Stimulated activated CD8-positive, alpha-beta memory T cell treated with anti-CD3 and anti-CD28 coated beads, Interleukin-12 subunit alpha, Interleukin-12 subunit beta, amount 100 ng/mL, for 24 hours (primary cell): ENCODE data around the gene RAB40A.
"Not testable (repeated sequence)": the region's sequence is repeated elsewhere in the genome, so short reads cannot be mapped to it uniquely, and the experiment has no call there.

Source experiments
- DNase-seq: peaks from one replicate; pipeline ENCODE4 v3.0.0-alpha.2; 2020; ENCODE audit errors: extremely low read depth

The RAB40A gene

DNA sequence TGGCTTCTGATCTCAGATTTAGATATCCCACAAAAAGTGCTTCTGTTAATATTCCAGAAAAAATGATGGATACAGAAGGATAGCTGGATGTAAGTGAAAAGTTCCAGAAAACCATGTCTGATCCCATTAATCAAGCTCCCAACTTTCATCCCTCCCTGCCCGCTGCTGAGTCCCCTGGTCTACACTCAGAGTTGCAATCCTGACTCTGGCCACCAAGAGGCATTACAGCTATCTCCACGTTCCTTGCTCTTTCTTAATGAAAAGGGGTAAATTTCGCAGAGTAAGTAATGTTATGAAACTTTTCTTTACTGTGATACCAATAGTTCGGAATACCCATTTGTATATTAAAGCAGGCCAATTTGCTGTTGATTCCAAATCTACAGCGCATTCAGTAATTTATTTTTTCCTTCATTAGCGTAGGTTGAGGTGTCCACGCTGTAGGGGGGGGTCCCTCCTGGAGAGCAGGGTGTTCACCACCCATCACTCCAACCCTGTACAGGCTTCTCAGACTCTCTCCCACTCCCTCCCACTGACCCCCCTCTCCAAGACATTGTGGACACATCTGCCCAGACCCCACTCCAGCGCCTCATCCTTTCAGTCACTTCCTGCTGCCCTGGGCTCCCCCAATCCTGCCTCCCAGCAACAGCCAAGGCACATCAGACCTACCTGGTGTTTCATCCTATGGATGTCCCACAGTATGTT, 55.1 kb downstream of the RAB40A start:
- no peak for DNase-seq

DNA sequence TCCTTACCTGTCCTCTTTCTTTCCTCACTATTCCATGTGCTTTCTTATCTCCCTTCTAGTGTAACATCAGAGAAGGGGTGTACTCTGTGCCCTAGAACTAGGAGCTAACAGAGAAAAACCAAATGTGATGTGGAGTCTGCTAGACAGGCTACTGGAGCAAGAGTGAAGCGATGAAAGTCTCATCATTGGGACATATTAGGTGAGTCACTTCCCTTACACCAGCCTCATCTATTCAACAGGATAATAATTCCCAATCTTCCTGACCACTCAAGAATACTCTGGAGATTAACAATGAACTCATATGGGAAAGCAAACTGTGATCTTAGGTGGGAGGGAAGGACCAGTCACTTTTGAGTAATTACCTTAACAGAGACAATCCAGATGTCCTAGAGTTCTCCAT, 58.1 kb downstream of the RAB40A start:
- no peak for DNase-seq

DNA sequence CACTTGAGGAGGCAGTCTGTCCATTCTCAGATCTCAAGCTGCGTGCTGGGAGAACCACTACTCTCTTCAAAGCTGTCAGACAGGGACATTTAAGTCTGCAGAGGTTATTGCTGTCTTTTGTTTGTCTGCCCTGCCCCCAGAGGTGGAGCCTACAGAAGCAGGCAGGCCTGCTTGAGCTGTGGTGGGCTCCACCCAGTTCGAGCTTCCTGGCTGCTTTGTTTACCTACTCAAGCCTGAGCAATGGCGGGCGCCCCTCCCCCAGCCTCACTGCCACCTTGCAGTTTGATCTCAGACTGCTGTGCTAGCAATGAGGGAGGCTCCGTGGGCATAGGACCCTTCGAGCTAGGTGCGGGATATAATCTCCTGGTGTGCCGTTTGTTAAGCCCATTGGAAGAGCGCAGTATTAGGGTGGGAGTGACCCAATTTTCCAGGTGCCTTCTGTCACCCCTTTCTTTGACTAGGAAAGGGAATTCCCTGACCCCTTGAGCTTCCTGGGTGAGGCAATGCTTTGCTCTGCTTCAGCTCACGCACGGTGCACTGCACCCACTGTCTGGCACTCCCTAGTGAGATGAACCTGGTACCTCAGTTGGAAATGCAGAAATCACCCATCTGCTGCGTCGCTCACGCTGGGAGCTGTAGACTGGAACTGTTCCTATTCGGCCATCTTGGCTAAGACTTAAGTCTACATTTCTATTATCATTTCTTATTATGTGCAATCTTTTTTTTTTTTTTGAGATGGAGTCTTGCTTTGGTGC, 59.1 kb downstream of the RAB40A start:
- DNase-seq, result not testable (repeated sequence)

DNA sequence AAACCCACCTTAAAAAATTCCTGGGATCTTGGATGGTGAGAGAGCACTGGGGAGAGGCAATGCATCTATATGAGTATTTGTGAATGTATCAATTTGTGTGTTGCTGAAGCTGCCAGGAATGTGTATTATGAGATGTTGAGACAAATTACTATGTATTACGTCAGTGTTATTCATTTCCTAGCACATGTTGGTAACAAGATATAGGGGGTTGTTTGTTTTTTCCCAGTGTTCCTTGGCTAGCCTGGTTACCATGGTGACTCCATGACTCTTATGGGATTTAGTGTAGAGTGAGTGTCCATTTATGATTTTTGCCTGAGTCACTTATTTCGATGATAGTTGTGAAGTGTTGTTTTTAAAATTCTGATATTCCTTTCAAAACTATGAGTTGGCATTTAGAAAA, 65.6 kb downstream of the RAB40A start:
- DNase-seq, result no peak
